Measurements from ENCODE around the gene SLC24A4. TPM values are rescaled to one million over a fixed set of nuclear protein-coding genes. Genes with fewer than 3 reads are reported as not detected.

SLC24A4 gene
- total and polyA plus RNA-seq, 2 of the 4 experiments (the other 2 are of a cell fraction), result not detected

GRCh38 chr14:92450351-92451070 is 127.5 kb downstream of the SLC24A4 start:
- in situ Hi-C loops (cut with MboI; ENCODE audit: low sequenced_read_pairs), result no loop called here
- no peak; the same call in 1 of the 2 replicates for ATAC-seq (ENCODE audit: low read depth)
- CTCF ChIA-PET, result no interaction called here

More at GRCh38 chr14:92450351-92451070, 127.5 kb downstream of the SLC24A4 start:
- no peak overlapping the region for H2AFZ ChIP-seq (replicated peaks; ENCODE audit: low read length, poor library complexity)
- H2BK20ac ChIP-seq (ENCODE audit: low read depth, low read length), result no peak overlapping the region
- peaks cover 2% of the 10 kb centered on the region; the same call in 1 of the 2 replicates for H3K27me3 ChIP-seq (ENCODE audit: control insufficient read depth, insufficient read depth, low read length)
- no peak overlapping the region for H2BK15ac ChIP-seq (ENCODE audit: low read depth, low read length)
- no peak for DNase-seq
- H3K9me1 ChIP-seq (ENCODE audit: insufficient read depth, low read length), result no peaks in the 10 kb centered on the region
- H2BK120ac ChIP-seq (ENCODE audit: low read depth, low read length), result no peak overlapping the region
- H3K4me2 ChIP-seq (ENCODE audit: low read depth, low read length), result no peak overlapping the region
- BruUV-seq (replicated peaks), result no TSS peak
- POLR2A ChIA-PET (ENCODE audit: unreplicated experiment), result no interaction called here
- dilution Hi-C loops (cut with HindIII; ENCODE audit: low sequenced_read_pairs, unreplicated experiment) (no loop called here), intact Hi-C loops (cut with micrococcal nuclease) (no loop called here)
- H3K4me3 ChIP-seq (ENCODE audit: insufficient read depth, low read depth, low read length), result no peak overlapping the region
- no peaks in the 10 kb centered on the region for H3K4me1 ChIP-seq (ENCODE audit: control insufficient read depth, insufficient read depth, low read length)
- TF ChIP-seq FOS (IDR thresholded peaks at IDR 0.05; ENCODE audit: low read depth, low read length), result no peak
- TF ChIP-seq RCOR1 (IDR thresholded peaks at IDR 0.05; ENCODE audit: insufficient replicate concordance, low read length), result no peak
- TF ChIP-seq MAZ (IDR thresholded peaks at IDR 0.05; ENCODE audit: borderline replicate concordance, low read depth, low read length), result no peak
- no peak for TF ChIP-seq CTCF (conservative IDR thresholded peaks at IDR 0.05; ENCODE audit: low read depth, low read length)
- no peak for TF ChIP-seq USF2 (IDR thresholded peaks at IDR 0.05; ENCODE audit: low read depth, low read length)
- TF ChIP-seq ELK1 (IDR thresholded peaks at IDR 0.05; ENCODE audit: borderline replicate concordance, low read depth, low read length), result no peak
- no peak for TF ChIP-seq CEBPB (IDR thresholded peaks at IDR 0.05; ENCODE audit: low read depth, low read length)
- no peak for TF ChIP-seq CHD1 (IDR thresholded peaks at IDR 0.05; ENCODE audit: low read depth, low read length)
- no peak for TF ChIP-seq SMC3 (IDR thresholded peaks at IDR 0.05; ENCODE audit: low read depth, low read length)
- TF ChIP-seq BHLHE40 (IDR thresholded peaks at IDR 0.05; ENCODE audit: low read depth, low read length), result no peak
- TF ChIP-seq RFX5 (IDR thresholded peaks at IDR 0.05; ENCODE audit: low read depth, low read length), result no peak
- no peak for TF ChIP-seq MXI1 (IDR thresholded peaks at IDR 0.05; ENCODE audit: borderline replicate concordance, low read depth, low read length)
- TF ChIP-seq POLR2A (IDR thresholded peaks at IDR 0.05; ENCODE audit: low read depth, low read length), result no peak
- no peak for TF ChIP-seq NFE2L2 (IDR thresholded peaks at IDR 0.05; ENCODE audit: low read depth, low read length)
- no peak for TF ChIP-seq RAD21 (IDR thresholded peaks at IDR 0.05; ENCODE audit: low read length)
- TF ChIP-seq MAFK (IDR thresholded peaks at IDR 0.05; ENCODE audit: low read depth, low read length), result no peak
- H3K4ac ChIP-seq (ENCODE audit: low read depth, low read length), result no peak overlapping the region
- H3K9me3 ChIP-seq (ENCODE audit: control insufficient read depth, insufficient read depth, low read length), result no peaks in the 10 kb centered on the region; the same call in 1 of the 2 replicates
- H3K9ac ChIP-seq (ENCODE audit: low read depth, low read length), result no peak overlapping the region
- H4K8ac ChIP-seq (ENCODE audit: low read depth in 2 of 2, low read length in 2 of 2), result no peak overlapping the region
- H3K56ac ChIP-seq (ENCODE audit: extremely low read depth, insufficient read depth, low read length), result no peak overlapping the region
- H2AK5ac ChIP-seq (ENCODE audit: low read depth, low read length), result no peak overlapping the region
- 73% methylated on average over 3 of the region's 13 CpGs; no CpG with 5 or more reads in 1 of the 2 experiments for WGBS, 2 experiments (ENCODE audit: extremely low coverage in 2 of 2, insufficient read length in 1 of 2)
- H3K79me1 ChIP-seq (ENCODE audit: low read depth in 1 of 2, low read length in 2 of 2), result no peaks in the 10 kb centered on the region
- H3K23ac ChIP-seq (ENCODE audit: low read depth, low read length), result no peak overlapping the region
- H4K20me1 ChIP-seq (ENCODE audit: insufficient read depth, low read length), result no peaks in the 10 kb centered on the region
- H4K5ac ChIP-seq (ENCODE audit: low read depth, low read length), result no peak overlapping the region
- H4K91ac ChIP-seq (ENCODE audit: insufficient read depth, low read depth, low read length), result no peak overlapping the region
- no peak overlapping the region for H3K18ac ChIP-seq (ENCODE audit: low read depth, low read length)
- no peak overlapping the region for H2BK5ac ChIP-seq (ENCODE audit: low read depth, low read length, poor library complexity, severe bottlenecking)
- H3K36me3 ChIP-seq (ENCODE audit: control insufficient read depth, insufficient read depth, low read length), result no peaks in the 10 kb centered on the region
- no peak overlapping the region for H3K27ac ChIP-seq (ENCODE audit: insufficient read depth, low read length)
- no peak overlapping the region for H3K14ac ChIP-seq (replicated peaks; ENCODE audit: low read depth, low read length)
- no peak overlapping the region for H2AK9ac ChIP-seq (replicated peaks; ENCODE audit: low read depth, low read length, poor library complexity)

Measured in IMR-90 (cell line).